Type B pancreatic cell (in vitro differentiated cells): ENCODE results near the gene CCN5. TPM values are rescaled to one million over a fixed set of nuclear protein-coding genes. Genes with fewer than 3 reads are reported as not detected.

Experiments
- DNase-seq: peaks from one replicate; pipeline ENCODE4 v3.0.0; 2021; ENCODE audit warnings: mixed read lengths; ENCODE audit not compliant: unreplicated experiment; ENCODE audit errors: extremely low spot score
- H3K27ac Mint-ChIP-seq: 2 replicates; pipeline ENCODE4 v1.8.0; 2021; ENCODE audit warnings: mild to moderate bottlenecking, mixed read lengths
- H3K27me3 Mint-ChIP-seq: 2 replicates; pipeline ENCODE4 v1.8.0; 2021; ENCODE audit warnings: mixed read lengths
- H3K36me3 Mint-ChIP-seq: 2 replicates; pipeline ENCODE4 v1.8.0; 2021; ENCODE audit warnings: mixed read lengths
- H3K4me1 Mint-ChIP-seq: one replicate; pipeline ENCODE4 v1.8.0; 2021; ENCODE audit warnings: mixed read lengths; ENCODE audit not compliant: unreplicated experiment
- H3K4me3 Mint-ChIP-seq: 2 replicates; pipeline ENCODE4 v1.8.0; 2021; ENCODE audit warnings: mild to moderate bottlenecking, mixed read lengths
- H3K9me3 Mint-ChIP-seq: 2 replicates; pipeline ENCODE4 v1.8.0; 2021; ENCODE audit warnings: mixed read lengths
- total RNA-seq: library from RNA; stranded (reverse); gene quantifications from 2 replicates; pipeline ENCODE4 v1.2.1, GENCODE V29; 2021; ENCODE audit warnings: low replicate concordance
- TF ChIP-seq, protein P1 (sequence below): fragments of 200-600 bp; sonication (generic); conservative IDR thresholded peaks from 2 replicates; pipeline ENCODE4 v1.5.0; 2021; ENCODE audit warnings: antibody characterized with exemption, mild to moderate bottlenecking

CCN5 gene
- total RNA-seq, 1 donor from 2014 or later = not detected

DNA sequence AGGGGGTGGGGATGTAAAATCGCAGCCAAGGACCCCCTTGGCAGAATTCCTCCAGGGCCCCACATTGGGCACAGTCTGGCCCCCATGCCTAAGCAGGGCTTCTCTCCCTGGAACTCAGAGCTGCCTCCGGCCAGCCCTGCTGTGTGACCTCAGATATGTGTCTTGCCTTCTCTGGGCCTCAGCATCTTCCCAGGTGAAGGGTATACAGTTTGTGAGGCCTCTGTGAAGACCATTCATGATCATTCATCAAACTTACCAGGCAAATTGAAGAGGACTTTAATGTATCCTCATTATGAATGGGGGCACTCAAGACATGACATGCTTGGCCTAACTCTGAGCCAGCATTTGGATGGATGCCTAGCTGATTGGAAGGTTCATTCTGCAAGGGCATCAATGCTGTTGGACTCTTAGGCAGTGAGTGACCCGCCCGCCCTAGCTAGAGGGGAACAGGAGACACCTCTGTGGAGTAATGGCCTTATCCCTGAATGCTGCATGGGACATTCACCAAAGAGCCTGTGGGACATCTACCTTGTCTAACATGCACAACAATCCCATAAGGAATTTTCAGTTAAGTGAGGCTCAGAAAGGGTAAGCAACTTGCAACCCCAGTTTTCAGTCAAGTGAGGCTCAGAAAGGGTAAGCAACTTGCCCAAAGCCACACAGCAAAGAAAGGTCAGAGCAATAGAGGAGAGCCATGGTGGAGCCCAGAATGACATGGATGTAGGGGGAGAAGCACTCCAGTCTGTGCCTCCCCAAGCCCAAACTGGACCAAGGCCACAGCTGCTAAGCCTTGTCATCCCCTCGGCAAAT, 535 bp downstream of the CCN5 start:
- DNase-seq = no peak
- TF ChIP-seq, protein P1, sequence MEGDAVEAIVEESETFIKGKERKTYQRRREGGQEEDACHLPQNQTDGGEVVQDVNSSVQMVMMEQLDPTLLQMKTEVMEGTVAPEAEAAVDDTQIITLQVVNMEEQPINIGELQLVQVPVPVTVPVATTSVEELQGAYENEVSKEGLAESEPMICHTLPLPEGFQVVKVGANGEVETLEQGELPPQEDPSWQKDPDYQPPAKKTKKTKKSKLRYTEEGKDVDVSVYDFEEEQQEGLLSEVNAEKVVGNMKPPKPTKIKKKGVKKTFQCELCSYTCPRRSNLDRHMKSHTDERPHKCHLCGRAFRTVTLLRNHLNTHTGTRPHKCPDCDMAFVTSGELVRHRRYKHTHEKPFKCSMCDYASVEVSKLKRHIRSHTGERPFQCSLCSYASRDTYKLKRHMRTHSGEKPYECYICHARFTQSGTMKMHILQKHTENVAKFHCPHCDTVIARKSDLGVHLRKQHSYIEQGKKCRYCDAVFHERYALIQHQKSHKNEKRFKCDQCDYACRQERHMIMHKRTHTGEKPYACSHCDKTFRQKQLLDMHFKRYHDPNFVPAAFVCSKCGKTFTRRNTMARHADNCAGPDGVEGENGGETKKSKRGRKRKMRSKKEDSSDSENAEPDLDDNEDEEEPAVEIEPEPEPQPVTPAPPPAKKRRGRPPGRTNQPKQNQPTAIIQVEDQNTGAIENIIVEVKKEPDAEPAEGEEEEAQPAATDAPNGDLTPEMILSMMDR = no peak
- no peak overlapping the region for H3K4me3 Mint-ChIP-seq
- no peaks in the 10 kb centered on the region for H3K4me1 Mint-ChIP-seq
- H3K9me3 Mint-ChIP-seq = no peaks in the 10 kb centered on the region
- no peaks in the 10 kb centered on the region for H3K36me3 Mint-ChIP-seq
- H3K27ac Mint-ChIP-seq = no peak overlapping the region
- H3K27me3 Mint-ChIP-seq = peaks cover 3% of the 10 kb centered on the region

DNA sequence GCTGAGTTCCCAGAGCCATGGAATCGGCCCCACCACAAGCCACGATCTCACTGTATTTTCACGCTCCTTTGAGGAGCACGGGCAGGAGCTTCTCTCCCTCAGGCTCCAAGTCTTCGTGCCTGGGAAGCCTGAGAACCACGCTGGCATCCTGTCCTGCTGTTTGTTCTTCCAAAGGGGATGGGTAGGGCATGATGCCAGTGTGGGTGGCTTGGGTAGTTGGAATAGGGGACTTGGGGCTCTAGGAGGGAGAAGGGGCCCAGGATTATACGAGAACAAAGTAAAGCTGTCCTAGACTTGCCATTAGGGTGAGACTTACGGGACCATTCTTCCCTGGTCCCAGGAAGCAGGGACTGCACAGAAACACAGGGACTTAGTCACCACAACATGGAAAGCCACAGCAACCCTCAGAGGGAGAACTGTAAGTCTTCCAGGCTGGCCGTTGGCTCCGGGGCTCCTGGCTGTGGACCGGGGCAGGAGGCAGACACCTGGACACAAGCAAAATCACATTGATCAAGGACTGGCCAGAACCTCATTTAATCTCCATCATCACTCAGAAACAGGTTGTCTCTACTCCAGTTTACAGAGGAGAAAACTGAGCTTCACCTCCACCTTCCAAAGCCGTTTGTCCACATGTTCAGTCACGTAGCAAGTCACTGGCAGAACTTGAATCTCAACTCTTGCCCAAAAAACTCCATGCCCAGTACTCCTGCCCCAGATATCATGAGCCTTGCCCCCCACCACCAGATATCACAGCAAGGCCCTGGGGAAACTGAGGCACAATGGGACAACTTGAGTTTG, 1.3 kb downstream of the CCN5 start:
- no peaks in the 10 kb centered on the region for H3K36me3 Mint-ChIP-seq
- H3K4me3 Mint-ChIP-seq = no peak overlapping the region
- no peak for DNase-seq
- H3K9me3 Mint-ChIP-seq = no peaks in the 10 kb centered on the region
- peak overlapping the region; percentile 29 for H3K27ac Mint-ChIP-seq
- TF ChIP-seq, protein P1 = no peak
- H3K4me1 Mint-ChIP-seq = no peaks in the 10 kb centered on the region
- peaks cover 3% of the 10 kb centered on the region for H3K27me3 Mint-ChIP-seq

DNA sequence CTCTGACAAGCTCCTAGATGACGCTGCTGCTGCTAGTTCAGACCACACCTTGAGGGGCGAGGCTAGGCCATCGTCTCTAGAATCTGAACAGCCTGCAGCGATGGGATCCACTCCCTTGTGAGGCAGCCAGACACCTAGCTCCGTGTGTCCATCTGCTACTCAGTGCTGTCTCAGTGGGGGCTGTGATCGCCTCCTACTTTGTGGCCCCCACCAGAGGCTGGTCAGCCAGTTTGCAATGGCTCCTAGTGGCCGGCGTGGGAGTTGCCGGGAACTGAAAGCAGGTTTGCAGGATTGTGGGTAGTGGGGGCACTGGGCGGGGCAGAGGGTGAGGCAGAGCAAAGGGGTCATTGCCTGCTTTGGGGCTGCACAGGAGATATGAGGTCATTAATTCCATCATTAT, 2.8 kb downstream of the CCN5 start:
- TF ChIP-seq, protein P1 = peak; percentile 64
- H3K9me3 Mint-ChIP-seq = no peaks in the 10 kb centered on the region
- no peak for DNase-seq
- no peak overlapping the region for H3K27ac Mint-ChIP-seq
- no peak overlapping the region for H3K4me3 Mint-ChIP-seq
- no peaks in the 10 kb centered on the region for H3K36me3 Mint-ChIP-seq
- no peaks in the 10 kb centered on the region for H3K4me1 Mint-ChIP-seq
- peaks cover 3% of the 10 kb centered on the region for H3K27me3 Mint-ChIP-seq

DNA sequence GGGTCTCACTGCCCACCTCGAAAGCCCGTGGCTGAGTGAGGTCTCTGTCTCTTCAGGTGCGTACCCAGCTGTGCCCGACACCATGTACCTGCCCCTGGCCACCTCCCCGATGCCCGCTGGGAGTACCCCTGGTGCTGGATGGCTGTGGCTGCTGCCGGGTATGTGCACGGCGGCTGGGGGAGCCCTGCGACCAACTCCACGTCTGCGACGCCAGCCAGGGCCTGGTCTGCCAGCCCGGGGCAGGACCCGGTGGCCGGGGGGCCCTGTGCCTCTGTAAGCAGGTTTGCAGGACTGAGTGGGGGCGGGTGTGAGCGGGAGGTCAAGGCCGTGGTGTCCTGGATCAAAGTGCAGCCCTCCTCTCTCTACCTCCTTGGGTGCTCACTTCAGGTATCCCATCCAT, 4.7 kb downstream of the CCN5 start:
- Mint-ChIP-seq H3K36me3 (no peaks in the 10 kb centered on the region), H3K4me3 (no peak overlapping the region), H3K27ac (no peak overlapping the region), H3K27me3 (peaks cover 3% of the 10 kb centered on the region), H3K4me1 (no peaks in the 10 kb centered on the region), H3K9me3 (no peaks in the 10 kb centered on the region)
- TF ChIP-seq, protein P1 = no peak
- no peak for DNase-seq

DNA sequence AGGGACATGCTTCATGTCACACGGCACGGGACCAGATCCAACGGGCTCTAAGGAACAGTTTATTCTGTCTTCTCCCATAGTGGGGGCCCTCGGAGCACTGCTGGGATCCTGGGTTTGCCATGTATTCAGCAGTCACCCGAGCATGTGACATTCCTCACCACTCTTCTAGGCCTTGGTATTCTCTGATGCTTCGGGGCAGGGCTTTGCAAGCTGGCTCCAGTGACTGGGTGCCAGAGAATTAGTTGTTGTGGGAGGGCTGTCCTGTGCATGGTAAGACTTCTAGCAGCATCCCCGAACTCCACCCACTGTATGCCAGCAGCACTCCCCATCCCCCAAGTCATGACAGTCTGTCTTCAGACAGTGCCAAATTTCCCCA, 5.4 kb downstream of the CCN5 start:
- Mint-ChIP-seq H3K27me3 (peaks cover 3% of the 10 kb centered on the region), H3K4me1 (no peaks in the 10 kb centered on the region), H3K4me3 (no peak overlapping the region), H3K36me3 (no peaks in the 10 kb centered on the region), H3K27ac (no peak overlapping the region), H3K9me3 (no peaks in the 10 kb centered on the region)
- TF ChIP-seq, protein P1 = no peak
- no peak for DNase-seq
